ENCODE results near the gene COPG2.

The COPG2 gene

GRCh38 chr7:130490311-130490791 lies 178.2 kb downstream of the COPG2 start:
- peaks cover 21% of the 10 kb centered on the region for H3K4me1 ChIP-seq (ENCODE audit: control insufficient read depth, insufficient read depth, low read length)
- no peak overlapping the region for H3K4me3 ChIP-seq (ENCODE audit: low read length)
- peaks cover 4% of the 10 kb centered on the region for H3K27me3 ChIP-seq (ENCODE audit: control insufficient read depth, insufficient read depth, low read length)
- no peak overlapping the region for H3K9ac ChIP-seq (ENCODE audit: low read length)
- H3K36me3 ChIP-seq (ENCODE audit: control insufficient read depth, insufficient read depth, low read length), result no peaks in the 10 kb centered on the region
- no peaks in the 10 kb centered on the region for H3K9me3 ChIP-seq (ENCODE audit: control insufficient read depth, low read length)

- Histone ChIP-seq H3K4me1 (ENCODE audit: control insufficient read depth, insufficient read depth, low read length) (peaks cover 22% of the 10 kb centered on the region), H3K9me3 (ENCODE audit: control insufficient read depth, low read length) (no peaks in the 10 kb centered on the region), H3K9ac (ENCODE audit: low read length) (no peak overlapping the region), H3K36me3 (ENCODE audit: control insufficient read depth, insufficient read depth, low read length) (no peaks in the 10 kb centered on the region), H3K4me3 (ENCODE audit: low read length) (no peak overlapping the region), H3K27me3 (ENCODE audit: control insufficient read depth, insufficient read depth, low read length) (peaks cover 4% of the 10 kb centered on the region)
Measured at GRCh38 chr7:130489140-130489983, 179.2 kb downstream of the COPG2 start.

GRCh38 chr7:130488392-130489139 lies 180.0 kb downstream of the COPG2 start:
- no peak overlapping the region for H3K9ac ChIP-seq (ENCODE audit: low read length)
- no peaks in the 10 kb centered on the region for H3K36me3 ChIP-seq (ENCODE audit: control insufficient read depth, insufficient read depth, low read length)
- no peak overlapping the region for H3K4me3 ChIP-seq (ENCODE audit: low read length)
- H3K27me3 ChIP-seq (ENCODE audit: control insufficient read depth, insufficient read depth, low read length), result peaks cover 4% of the 10 kb centered on the region
- peaks cover 22% of the 10 kb centered on the region for H3K4me1 ChIP-seq (ENCODE audit: control insufficient read depth, insufficient read depth, low read length)
- H3K9me3 ChIP-seq (ENCODE audit: control insufficient read depth, low read length), result no peaks in the 10 kb centered on the region

GRCh38 chr7:130486954-130487436 lies 181.6 kb downstream of the COPG2 start:
- peaks cover 4% of the 10 kb centered on the region for H3K27me3 ChIP-seq (ENCODE audit: control insufficient read depth, insufficient read depth, low read length)
- H3K9me3 ChIP-seq (ENCODE audit: control insufficient read depth, low read length), result no peaks in the 10 kb centered on the region
- H3K4me1 ChIP-seq (ENCODE audit: control insufficient read depth, insufficient read depth, low read length), result peaks cover 22% of the 10 kb centered on the region
- peak overlapping the region; percentile 43 for H3K4me3 ChIP-seq (ENCODE audit: low read length)
- no peaks in the 10 kb centered on the region for H3K36me3 ChIP-seq (ENCODE audit: control insufficient read depth, insufficient read depth, low read length)
- peak overlapping the region; percentile 42 for H3K9ac ChIP-seq (ENCODE audit: low read length)

GRCh38 chr7:130486114-130486953 lies 182.2 kb downstream of the COPG2 start:
- H3K4me3 ChIP-seq (ENCODE audit: low read length), result peak overlapping the region; percentile 43
- H3K9ac ChIP-seq (ENCODE audit: low read length), result peak overlapping the region; percentile 42
- peaks cover 1% of the 10 kb centered on the region for H3K27me3 ChIP-seq (ENCODE audit: control insufficient read depth, insufficient read depth, low read length)
- H3K9me3 ChIP-seq (ENCODE audit: control insufficient read depth, low read length), result no peaks in the 10 kb centered on the region
- no peaks in the 10 kb centered on the region for H3K36me3 ChIP-seq (ENCODE audit: control insufficient read depth, insufficient read depth, low read length)
- peaks cover 22% of the 10 kb centered on the region for H3K4me1 ChIP-seq (ENCODE audit: control insufficient read depth, insufficient read depth, low read length)

GRCh38 chr7:130485734-130486113 lies 182.8 kb downstream of the COPG2 start:
- Histone ChIP-seq H3K4me1 (ENCODE audit: control insufficient read depth, insufficient read depth, low read length) (peaks cover 22% of the 10 kb centered on the region), H3K36me3 (ENCODE audit: control insufficient read depth, insufficient read depth, low read length) (no peaks in the 10 kb centered on the region), H3K4me3 (ENCODE audit: low read length) (peak overlapping the region; percentile 20), H3K9ac (ENCODE audit: low read length) (peak overlapping the region; percentile 42), H3K27me3 (ENCODE audit: control insufficient read depth, insufficient read depth, low read length) (no peaks in the 10 kb centered on the region), H3K9me3 (ENCODE audit: control insufficient read depth, low read length) (no peaks in the 10 kb centered on the region)

- no peak overlapping the region for H3K4me3 ChIP-seq (ENCODE audit: low read length)
- no peak overlapping the region for H3K9ac ChIP-seq (ENCODE audit: low read length)
- no peaks in the 10 kb centered on the region for H3K9me3 ChIP-seq (ENCODE audit: control insufficient read depth, low read length)
- no peaks in the 10 kb centered on the region for H3K27me3 ChIP-seq (ENCODE audit: control insufficient read depth, insufficient read depth, low read length)
- H3K4me1 ChIP-seq (ENCODE audit: control insufficient read depth, insufficient read depth, low read length), result peaks cover 15% of the 10 kb centered on the region
- H3K36me3 ChIP-seq (ENCODE audit: control insufficient read depth, insufficient read depth, low read length), result no peaks in the 10 kb centered on the region
Measured at GRCh38 chr7:130483031-130483430, 185.5 kb downstream of the COPG2 start.

- Histone ChIP-seq H3K9ac (ENCODE audit: low read length) (no peak overlapping the region), H3K36me3 (ENCODE audit: control insufficient read depth, insufficient read depth, low read length) (no peaks in the 10 kb centered on the region), H3K4me1 (ENCODE audit: control insufficient read depth, insufficient read depth, low read length) (peaks cover 11% of the 10 kb centered on the region), H3K27me3 (ENCODE audit: control insufficient read depth, insufficient read depth, low read length) (no peaks in the 10 kb centered on the region), H3K4me3 (ENCODE audit: low read length) (no peak overlapping the region), H3K9me3 (ENCODE audit: control insufficient read depth, low read length) (no peaks in the 10 kb centered on the region)
Measured at GRCh38 chr7:130481898-130482297, 186.7 kb downstream of the COPG2 start.

- H3K4me1 ChIP-seq (ENCODE audit: control insufficient read depth, insufficient read depth, low read length), result no peaks in the 10 kb centered on the region
- no peaks in the 10 kb centered on the region for H3K27me3 ChIP-seq (ENCODE audit: control insufficient read depth, insufficient read depth, low read length)
- H3K9me3 ChIP-seq (ENCODE audit: control insufficient read depth, low read length), result no peaks in the 10 kb centered on the region
- H3K36me3 ChIP-seq (ENCODE audit: control insufficient read depth, insufficient read depth, low read length), result no peaks in the 10 kb centered on the region
- H3K9ac ChIP-seq (ENCODE audit: low read length), result no peak overlapping the region
- H3K4me3 ChIP-seq (ENCODE audit: low read length), result no peak overlapping the region
Measured at GRCh38 chr7:130479716-130480400, 188.7 kb downstream of the COPG2 start.

GRCh38 chr7:130478991-130479390 lies 189.6 kb downstream of the COPG2 start:
- Histone ChIP-seq H3K36me3 (ENCODE audit: control insufficient read depth, insufficient read depth, low read length) (no peaks in the 10 kb centered on the region), H3K4me3 (ENCODE audit: low read length) (no peak overlapping the region), H3K9ac (ENCODE audit: low read length) (no peak overlapping the region), H3K9me3 (ENCODE audit: control insufficient read depth, low read length) (no peaks in the 10 kb centered on the region), H3K27me3 (ENCODE audit: control insufficient read depth, insufficient read depth, low read length) (no peaks in the 10 kb centered on the region), H3K4me1 (ENCODE audit: control insufficient read depth, insufficient read depth, low read length) (no peaks in the 10 kb centered on the region)

Measured in mucosa of stomach (tissue), 1 donor.